Stimulated activated CD4-positive, alpha-beta T cell treated with anti-CD3 and anti-CD28 coated beads, Interleukin-15, amount 100 ng/mL, for 48 hours (primary cell): Measurements from ENCODE around the gene GPX3.

Source experiments
- DNase-seq, 2 donors: peaks; one replicate each; pipeline ENCODE4 v3.0.0-alpha.2; 2020; ENCODE audit warnings: low read depth in 2 of 2

GPX3 gene

DNA sequence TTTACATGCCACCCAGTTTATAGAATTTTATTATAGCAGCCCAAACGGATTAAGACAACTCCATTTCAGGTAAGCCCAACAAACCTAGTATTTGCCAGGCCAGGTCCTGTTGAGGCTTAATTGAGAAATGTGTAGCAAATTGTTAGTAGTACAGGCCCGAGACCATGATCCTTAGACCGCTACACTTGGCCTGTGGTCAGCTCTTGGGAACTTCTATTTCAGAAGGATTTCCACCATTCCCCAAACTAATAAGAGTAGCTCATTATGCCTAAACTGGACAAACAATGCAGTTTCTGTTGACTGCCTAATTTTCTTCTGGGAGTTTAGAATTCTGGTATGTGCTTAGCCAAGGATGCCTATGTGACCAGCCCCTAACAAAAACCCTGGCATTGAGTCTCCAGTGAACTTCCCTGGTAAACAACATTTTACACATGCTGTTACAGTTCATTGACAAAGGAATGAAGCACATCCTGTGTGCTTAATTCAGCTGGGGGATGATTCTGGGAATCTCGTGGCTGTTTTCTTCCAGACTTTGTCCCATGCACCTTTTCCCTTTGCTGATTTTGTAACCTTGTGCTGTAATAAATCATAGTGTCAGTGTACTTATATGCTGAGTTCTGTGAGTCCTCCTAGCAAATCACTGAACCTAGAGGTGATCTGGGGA is 5.6 kb upstream of the GPX3 start:
- DNase-seq = no peak

DNA sequence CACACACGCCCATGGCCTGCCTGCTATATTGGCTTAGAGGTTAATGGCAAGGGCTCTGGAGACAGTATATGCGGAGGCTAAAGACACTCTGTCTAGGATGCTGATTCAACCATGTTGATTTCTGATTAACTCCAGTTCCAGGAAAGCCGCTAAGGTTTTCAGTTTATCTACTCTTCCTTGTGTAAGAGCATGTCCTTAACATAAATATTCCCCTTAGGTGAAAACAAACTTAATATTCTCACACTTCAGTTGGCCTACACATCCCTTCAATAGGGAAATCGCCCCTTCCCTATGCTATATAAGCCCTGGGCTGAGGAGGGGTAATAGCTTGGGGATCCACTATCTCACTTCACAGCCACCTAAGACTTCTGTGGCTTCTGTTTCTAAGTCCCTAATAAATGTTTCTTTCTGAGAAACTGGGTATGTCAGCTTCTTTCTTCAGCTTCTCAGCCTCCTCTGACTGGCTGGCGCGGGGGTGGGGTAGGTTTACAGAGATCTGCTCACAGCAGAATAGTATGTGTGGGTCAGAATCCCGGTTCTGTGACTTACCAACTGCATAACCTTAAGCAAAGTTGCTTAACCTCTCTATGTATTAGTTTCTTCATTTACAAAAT is 4.3 kb upstream of the GPX3 start:
- no peak for DNase-seq

DNA sequence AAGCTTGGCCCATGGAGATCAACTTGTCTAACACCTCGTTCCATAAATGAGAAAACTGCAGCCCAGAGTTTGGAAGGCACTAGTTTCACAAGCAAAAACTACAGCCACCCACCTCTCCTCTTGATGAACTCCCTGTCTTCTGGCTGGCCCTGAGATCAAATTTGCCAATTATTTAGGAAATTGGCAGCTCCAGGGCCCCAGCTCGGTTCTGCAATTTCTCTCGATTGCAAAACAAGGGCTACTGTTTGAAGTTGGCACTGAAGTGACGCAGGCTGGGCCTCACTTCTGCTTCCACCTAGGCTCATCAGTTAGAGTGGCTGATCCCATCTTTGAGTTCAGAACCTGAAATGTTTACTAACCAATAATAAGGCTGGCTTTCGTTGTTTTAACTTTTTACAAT is 3.7 kb upstream of the GPX3 start:
- no peak for DNase-seq

DNA sequence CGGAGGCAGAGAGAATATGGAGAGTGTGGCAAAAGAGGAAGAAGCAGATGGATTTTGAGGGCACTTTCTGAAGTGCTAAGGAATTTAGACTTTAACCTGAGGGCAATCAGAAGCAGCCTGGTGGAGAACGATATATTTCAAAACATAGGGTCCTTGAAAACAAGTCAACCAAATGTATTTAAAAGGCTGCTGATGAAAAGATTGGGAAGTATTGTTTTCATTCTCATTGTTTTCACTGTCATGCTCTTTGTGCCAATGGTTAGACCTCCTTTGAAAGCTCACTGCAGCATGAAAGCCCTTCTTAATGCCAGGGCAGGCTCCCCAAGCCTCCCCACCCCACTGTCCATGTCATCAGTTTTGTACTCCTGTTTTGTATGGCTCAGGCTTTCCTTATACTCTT is 2.5 kb upstream of the GPX3 start:
- no peak for DNase-seq

DNA sequence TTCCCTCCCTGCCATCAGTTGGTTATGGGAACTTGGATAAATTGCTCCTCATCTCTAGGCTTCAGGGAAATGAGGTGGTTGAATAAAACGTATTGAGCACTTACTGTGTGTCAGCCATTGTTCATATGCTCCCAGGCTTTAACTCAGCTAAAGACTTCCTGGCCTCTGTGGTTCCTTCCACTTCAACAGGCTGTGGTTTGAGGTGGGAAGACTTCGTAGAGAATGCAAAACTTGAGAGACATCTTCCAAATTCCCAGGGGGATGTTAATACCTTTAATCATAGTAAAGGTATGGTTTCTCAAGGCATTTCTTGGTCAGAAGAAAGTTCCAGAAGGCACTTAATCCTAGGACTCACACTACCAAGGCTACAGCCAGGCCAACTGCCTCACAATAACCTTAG is 1.5 kb upstream of the GPX3 start:
- DNase-seq = no peak

DNA sequence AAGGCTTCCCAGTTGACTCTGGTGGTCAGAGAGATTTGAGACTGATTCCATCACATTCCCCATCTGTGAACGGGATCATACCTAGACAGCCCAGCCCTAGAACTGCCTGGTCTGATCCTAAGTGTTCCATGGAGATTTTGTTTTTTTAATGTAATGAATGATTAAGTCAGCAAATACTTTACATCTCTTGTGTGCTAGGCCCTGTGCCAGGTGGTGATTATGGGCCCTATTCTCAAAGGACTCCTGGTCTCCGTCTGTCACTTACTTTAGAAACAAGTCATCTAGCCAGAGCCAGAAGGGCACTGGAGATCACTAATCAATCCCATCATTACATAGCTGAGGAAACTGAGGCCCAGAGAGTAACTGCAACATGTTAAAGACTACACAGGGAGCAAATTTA is 1.1 kb upstream of the GPX3 start:
- no peak for DNase-seq

DNA sequence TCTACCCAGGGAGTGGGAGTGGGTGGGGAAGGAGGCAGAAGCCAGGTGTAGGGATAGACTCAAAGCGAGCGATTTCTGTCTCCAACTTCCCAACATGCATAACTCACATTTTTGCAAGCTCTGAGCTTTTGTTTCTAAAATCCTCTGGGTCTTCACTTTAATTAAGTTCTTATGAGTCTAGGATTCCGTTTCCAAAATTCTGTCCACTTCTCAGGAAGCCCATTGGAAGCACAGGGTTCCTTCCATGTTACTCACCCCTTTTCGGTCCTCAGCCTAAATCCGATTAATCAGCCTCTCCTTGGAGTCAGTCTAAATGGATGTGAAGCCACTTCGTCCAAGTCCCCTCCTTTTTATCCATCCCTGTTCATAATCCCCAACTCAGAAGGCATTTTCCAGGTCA is 1.4 kb downstream of the GPX3 start:
- no peak for DNase-seq

DNA sequence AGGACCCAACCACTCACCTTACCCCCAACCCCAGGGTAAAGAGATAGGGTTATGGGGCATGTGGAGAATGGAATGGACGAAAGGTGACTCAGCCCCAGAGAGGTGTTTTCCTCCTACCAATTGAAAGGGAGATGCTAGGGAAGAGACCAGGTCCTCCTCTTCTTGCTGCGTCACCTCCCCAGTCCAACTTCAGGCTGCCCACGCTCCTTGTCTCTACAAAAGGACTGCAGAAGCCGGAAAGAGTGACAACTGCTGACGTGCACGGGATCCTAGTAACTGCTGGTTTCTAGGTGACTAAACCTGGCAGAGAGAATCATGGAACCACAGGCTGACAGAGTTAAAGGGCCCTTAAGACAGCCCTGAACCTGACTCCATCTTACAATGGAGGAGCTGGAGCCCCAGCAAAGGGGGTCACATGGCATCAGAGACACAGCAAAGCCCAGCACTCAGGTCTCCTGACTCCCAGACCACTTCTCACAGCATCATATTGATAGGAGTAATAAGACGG is 2.2 kb downstream of the GPX3 start:
- no peak for DNase-seq

DNA sequence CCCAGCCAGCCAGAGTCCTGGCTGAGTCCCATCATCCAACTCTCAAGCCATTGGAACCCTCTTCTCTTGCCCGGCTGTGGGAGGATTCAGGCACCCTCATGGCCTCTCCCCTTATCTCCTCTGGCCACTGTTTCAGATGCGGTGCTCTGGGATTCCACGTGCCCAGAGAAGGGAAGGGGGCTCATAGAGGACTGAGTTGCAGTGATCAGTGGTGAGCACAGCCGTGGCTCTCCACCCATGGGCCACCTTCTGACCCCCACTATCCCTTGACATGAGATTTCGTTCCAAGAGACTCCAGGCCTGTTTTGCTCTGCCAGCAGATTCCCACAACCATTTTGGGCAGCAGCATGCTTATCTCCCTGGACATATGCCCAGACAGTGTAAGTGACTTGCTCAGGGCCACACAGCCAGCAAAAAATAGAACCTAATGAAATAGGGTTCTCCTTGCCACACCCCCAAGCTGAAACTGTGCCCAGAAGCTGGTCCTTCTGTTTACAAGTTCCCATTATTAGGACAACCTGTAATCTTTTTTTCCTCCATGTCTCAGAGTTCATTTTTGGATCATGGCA is 2.7 kb downstream of the GPX3 start:
- DNase-seq = no peak

DNA sequence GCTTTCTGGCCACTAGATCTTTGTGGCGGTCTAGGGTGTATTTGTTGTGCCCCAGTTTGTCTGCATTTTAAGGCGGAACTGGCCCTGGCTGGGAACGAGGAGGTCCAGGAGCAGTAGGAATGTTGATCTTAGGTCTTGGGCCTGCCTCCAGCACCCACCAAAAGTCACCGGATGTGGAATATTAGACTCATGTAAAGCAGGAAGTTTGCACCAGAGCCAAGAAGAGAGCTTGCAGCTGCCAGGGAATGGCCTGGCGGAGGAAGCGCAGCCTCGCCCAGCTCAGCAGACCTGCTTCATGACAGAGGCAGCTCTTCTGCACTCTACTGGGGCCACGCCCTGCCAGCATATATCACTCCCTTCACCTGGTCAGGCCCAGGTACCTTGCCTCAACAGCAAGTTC is 3.3 kb downstream of the GPX3 start:
- DNase-seq = no peak

DNA sequence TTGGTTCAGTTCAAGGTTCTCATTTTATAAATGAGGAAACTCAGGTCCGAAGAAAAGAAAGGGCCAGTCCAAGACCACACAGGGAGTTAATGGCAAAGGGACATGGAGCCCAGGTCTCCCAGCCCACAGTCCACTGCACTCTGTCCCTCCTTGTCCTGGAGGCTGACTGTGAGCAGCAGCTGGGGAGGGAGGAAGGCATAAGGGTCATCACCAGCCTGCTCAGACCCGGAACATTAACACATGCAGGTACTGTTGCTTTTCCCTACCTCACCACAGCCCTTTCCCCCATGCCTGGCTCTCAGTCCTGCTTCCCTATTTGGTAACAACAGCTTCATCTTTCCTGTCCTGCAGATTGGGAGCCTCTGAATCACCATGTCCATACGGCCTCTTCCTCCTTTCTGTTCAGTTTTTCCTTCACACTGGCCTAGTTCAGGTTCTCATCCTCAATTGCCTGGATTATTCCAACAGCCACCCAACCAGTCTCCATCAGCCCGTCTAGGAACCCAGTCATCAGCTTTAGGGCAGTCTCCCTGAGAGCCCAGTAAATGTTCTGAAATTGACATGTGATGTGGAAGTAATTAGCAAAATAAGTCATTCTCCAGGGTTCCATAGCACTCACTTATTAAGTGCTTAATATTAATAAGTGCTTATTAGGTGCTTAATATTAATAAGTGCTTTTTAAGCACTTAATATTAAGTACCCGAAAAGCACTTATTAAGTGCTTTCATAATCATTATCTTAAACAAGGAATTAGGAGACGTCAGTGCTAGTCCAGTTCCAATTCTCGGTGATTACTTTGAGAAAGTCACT is 4.3 kb downstream of the GPX3 start:
- DNase-seq = no peak

DNA sequence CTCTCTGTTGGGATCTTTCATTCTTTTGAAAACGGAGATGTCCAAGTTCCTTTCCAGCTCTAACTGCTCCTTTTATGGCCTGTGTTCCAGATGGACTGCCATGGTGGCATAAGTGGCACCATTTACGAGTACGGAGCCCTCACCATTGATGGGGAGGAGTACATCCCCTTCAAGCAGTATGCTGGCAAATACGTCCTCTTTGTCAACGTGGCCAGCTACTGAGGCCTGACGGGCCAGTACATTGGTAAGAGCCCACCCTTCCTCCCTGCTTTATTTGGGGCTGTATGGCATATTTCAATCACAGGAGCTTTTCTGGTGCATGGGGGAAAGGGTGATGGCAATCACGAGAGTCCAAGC is 4.8 kb downstream of the GPX3 start:
- DNase-seq = no peak

DNA sequence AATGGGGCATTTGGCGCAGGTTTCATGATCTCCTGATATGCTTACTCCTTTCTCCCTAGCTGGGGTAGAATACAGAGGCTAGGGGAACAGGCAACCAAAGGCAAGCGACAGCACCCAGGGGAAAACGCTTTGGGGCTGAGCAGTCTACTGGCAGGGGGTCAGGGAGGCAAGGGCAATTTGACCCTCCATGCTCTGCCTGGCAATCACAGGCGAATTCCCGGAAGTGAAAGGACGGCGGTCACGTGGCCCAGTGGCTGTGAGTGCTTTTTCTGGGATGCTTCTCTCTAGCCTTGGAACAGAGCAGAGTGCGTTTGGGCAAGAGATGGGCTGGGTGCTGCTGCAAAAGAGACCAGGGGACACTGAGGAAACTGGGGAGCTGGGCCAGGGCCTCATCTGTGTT is 5.7 kb downstream of the GPX3 start:
- no peak for DNase-seq

DNA sequence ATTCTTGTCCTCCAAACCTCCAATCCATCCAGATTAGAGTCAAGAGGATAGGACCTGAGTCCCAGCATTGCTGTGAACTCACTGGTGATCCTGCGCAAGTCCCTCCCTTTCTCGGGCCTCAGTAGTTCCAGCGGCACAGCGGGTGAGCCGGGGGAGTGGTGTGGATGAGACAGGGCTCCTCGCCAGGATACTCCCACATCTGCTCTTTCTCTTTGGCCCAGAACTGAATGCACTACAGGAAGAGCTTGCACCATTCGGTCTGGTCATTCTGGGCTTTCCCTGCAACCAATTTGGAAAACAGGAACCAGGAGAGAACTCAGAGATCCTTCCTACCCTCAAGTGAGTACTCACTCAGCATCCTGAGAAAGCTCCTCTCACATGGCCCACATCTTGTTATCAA is 6.3 kb downstream of the GPX3 start:
- DNase-seq = no peak

DNA sequence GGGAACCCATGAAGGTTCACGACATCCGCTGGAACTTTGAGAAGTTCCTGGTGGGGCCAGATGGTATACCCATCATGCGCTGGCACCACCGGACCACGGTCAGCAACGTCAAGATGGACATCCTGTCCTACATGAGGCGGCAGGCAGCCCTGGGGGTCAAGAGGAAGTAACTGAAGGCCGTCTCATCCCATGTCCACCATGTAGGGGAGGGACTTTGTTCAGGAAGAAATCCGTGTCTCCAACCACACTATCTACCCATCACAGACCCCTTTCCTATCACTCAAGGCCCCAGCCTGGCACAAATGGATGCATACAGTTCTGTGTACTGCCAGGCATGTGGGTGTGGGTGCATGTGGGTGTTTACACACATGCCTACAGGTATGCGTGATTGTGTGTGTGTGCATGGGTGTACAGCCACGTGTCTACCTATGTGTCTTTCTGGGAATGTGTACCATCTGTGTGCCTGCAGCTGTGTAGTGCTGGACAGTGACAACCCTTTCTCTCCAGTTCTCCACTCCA is 7.6 kb downstream of the GPX3 start:
- no peak for DNase-seq

DNA sequence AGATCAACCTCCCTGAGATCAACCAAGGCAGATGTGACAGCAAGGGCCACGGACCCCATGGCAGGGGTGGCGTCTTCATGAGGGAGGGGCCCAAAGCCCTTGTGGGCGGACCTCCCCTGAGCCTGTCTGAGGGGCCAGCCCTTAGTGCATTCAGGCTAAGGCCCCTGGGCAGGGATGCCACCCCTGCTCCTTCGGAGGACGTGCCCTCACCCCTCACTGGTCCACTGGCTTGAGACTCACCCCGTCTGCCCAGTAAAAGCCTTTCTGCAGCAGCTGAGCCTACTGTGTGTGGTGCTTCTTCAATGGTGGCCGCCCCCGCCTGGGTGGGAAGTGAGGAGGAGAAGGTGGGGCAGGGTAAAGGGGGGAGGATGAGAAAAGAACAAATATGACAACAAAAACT is 8.3 kb downstream of the GPX3 start:
- DNase-seq = no peak

DNA sequence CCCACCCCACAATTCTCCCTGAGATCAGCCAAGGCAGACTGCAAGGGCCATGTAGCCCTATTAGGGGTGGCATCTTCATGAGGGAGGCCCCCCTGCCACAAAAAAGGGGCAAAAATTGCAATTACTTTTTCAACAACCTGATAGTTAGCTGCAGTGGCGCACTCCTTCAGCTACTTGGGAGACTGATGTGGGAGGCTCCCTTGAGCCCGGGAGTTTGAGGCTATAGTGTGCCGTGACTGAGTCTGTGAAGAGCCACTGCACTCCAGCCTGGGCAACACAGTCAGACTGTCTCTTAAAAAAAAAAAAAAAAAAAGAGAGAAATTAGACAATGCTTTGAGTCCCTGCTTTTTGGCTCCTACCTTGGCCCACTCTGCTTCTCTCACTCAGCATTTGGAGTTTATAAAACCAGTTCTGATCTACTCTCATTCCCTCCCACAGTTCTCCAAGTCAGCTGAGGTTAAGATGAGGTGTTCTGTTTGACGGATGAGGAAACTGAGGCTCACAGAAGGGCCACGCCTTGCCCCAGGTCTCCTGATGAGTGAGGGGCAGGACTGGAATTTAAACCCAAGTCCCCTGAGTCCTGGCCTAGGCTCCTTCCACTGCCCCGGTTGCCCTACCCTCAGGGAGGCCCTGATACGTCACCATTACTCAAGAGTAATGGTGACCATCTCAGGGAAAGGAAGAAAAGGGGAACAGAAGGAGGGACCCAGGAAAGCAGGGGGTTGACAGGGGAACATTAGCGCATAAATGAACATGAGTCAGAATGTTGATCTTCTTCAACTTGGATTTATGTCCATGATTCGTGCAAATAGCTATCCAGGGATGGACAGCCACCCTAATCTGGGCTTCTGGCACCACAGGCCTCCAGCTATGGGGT is 9.0 kb downstream of the GPX3 start:
- DNase-seq = no peak

DNA sequence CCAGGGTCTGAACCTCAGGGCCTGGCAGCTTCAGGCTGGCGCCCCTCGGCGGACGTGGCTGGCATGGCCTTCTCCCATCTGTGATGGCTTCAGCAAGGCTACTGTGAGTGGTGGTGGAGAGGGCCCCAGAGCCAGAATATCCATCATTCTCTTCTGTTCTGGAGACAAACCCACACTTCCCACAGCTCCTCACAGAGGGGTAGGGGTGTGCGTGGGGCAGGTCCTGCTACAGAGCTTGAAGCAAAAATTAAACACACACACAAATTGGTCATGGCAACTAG is 9.6 kb downstream of the GPX3 start:
- no peak for DNase-seq

DNA sequence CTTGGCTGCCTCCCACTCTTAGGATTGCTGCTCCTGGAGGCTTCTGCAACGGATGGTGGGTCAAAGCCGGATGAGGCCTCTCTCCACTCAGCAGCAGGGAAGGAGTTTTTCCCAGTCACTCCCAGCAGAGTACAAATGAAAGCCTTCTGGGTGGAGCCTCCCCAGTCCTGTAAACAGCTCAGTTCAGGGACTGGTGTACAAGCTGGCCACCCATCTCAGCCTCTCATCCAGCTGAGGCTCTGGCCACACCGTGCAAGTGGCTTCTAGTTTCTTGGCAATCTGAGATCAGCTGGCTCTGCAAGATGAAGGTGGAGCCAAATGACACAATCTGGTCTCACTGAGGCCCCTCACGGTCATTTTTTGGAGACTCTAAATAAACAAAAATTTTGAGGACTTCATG is 10.0 kb downstream of the GPX3 start:
- no peak for DNase-seq

DNA sequence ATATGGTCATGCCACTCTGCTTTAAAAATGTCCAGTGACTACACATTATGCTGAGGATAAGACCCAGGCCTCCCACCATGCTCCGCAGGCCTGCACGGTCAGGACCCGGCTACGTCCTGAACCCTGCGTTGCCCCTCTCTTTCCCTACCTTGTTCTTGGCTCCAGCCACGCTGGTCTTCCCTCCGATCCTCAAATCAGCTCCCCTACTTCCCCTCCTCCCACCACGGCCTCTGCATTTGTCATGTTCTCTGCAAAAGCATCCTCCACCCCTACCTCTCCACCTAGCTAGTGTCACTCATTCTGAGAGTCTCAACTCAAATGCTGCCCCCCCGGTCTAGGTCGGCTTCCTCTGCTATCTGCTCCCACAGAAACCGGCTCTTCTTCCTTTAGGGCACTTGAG is 11.2 kb downstream of the GPX3 start:
- DNase-seq = no peak

DNA sequence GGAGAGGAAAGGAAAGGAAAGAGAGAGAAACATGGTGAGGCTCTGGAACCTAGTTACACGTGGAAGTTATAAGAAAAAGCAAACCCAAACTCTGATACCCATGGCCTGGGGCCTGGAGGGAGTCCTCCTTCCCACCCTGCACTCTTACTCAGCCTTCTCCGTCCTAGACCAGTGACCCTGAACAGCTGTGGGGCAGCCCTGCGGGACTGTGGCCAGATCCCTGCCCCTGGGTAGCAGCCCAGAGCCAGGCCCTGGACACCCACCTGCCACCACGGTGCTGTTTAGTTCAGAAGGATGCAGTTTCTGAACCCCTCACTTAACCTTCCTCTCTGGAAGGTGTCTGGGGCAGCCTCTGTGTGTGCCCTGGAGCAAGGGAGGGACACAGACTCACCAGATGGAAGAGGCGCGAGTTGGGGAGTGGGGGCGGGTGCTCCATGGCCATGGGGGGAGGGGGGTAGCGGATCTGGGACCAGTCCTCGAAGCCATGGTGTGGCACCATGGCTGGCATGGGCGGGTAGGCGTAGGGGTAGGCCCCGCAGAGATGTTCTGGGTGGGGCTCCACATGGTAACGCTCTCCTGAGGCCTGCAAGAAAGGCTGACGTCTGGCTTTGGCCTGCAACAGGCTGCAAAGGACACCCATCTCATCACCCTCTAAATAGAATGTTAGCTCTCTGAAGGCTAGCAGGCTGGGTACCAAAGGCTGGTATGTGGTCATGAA is 13.0 kb downstream of the GPX3 start:
- no peak for DNase-seq
